HCT116 (cell line): ENCODE measurements around the gene SLC35B2. TPM values are rescaled to one million over a fixed set of nuclear protein-coding genes. Genes with fewer than 3 reads are reported as not detected.

Source experiments
- ATAC-seq: fragments of 200-7000 bp; cut with Tn5 transposase; 2 replicates; pipeline ENCODE4 v1.9.1; 2020; ENCODE audit warnings: mild to moderate bottlenecking, moderate library complexity
- BruUV-seq: library from RNA; stranded (reverse); fragments of 400-500 nt; replicated peaks from 2 replicates; lab custom pipeline; 2021; lab: Mats Ljungman, UMichigan
- CTCF ChIA-PET: fragments of 300-600 bp; sonication (Branson Sonifier 250); formaldehyde crosslinking; loops from one replicate; lab custom pipeline; 2021; ENCODE audit warnings: antibody characterized with exemption; lab: Charles Lee
- POLR2A ChIA-PET: fragments of 300-600, 350-600 bp; sonication (Branson Sonifier 250); formaldehyde crosslinking; loops from one replicate; lab custom pipeline; 2021; ENCODE audit warnings: antibody characterized with exemption; lab: Charles Lee
- RAD21 ChIA-PET, 2 experiments: fragments of 300-600 bp; sonication (Branson Sonifier 250); formaldehyde crosslinking; loops; one replicate each; lab custom pipeline; 2023; ENCODE audit warnings: low total read pairs in 2 of 2; ENCODE audit not compliant: uncharacterized antibody in 2 of 2, unreplicated experiment in 2 of 2, low non-redundant PET in 1 of 2; lab: Charles Lee
- DNase-seq: peaks from one replicate; pipeline ENCODE4 v3.0.0-alpha.2; 2010; ENCODE audit warnings: low read depth, low spot score
- H2AFZ ChIP-seq: fragments of 200-600 bp; shearing (Covaris generic), sonication (generic); 2 replicates; pipeline ENCODE4 v1.6.1; 2017; ENCODE audit warnings: low read depth, mixed run types, mixed read lengths, antibody characterized with exemption, low read length; ENCODE audit not compliant: poor library complexity, severe bottlenecking
- H3K27ac ChIP-seq: 2 replicates; pipeline ENCODE4 v1.5.1; 2012; ENCODE audit warnings: low read depth, low read length
- H3K27me3 ChIP-seq: fragments of 200-600 bp; sonication (generic); 2 replicates; pipeline ENCODE4 v1.6.1; 2016; ENCODE audit warnings: mixed run types, low read length, mixed read lengths; ENCODE audit not compliant: insufficient read depth
- H3K36me3 ChIP-seq, 2 experiments: fragments of 200-500 bp in 1 of 2; fragments of 200-600 bp in 1 of 2; sonication (Bioruptor generic) in 1 of 2; sonication (generic) in 1 of 2; 2 replicates each; pipeline versions ENCODE4 v1.5.1 to v1.6.1; 2014 to 2016; ENCODE audit warnings: low read length in 2 of 2, inconsistent platforms in 1 of 2, mixed read lengths in 1 of 2, mixed run types in 1 of 2; ENCODE audit not compliant: insufficient read depth in 2 of 2, control insufficient read depth in 1 of 2
- H3K4me1 ChIP-seq, 2 experiments: fragments of 200-600 bp in 1 of 2; sonication (generic) in 1 of 2; 2 replicates each; pipeline versions ENCODE4 v1.5.1 to v1.6.1; 2012 to 2017; ENCODE audit warnings: low read length in 2 of 2, inconsistent platforms in 1 of 2, mild to moderate bottlenecking in 1 of 2, mixed read lengths in 1 of 2, mixed run types in 1 of 2, moderate library complexity in 1 of 2; ENCODE audit not compliant: insufficient read depth in 2 of 2, control insufficient read depth in 1 of 2
- H3K4me2 ChIP-seq: fragments of 200-600 bp; sonication (generic); 2 replicates; pipeline ENCODE4 v1.6.1; 2017; ENCODE audit warnings: mixed run types, low read length, mixed read lengths
- H3K4me3 ChIP-seq, 2 experiments: fragments of 200-600 bp in 1 of 2; sonication (generic) in 1 of 2; replicated peaks in 1 of 2; 2 replicates each; pipeline ENCODE4 v1.5.1; 2011 to 2016; ENCODE audit warnings: low read length in 2 of 2, control low read depth in 1 of 2, low read depth in 1 of 2, mild to moderate bottlenecking in 1 of 2, mixed read lengths in 1 of 2, mixed run types in 1 of 2
- H3K79me2 ChIP-seq: fragments of 200-600 bp; sonication (generic); 2 replicates; pipeline ENCODE4 v1.6.1; 2017; ENCODE audit warnings: mild to moderate bottlenecking, mixed run types, low read length, moderate library complexity, mixed read lengths; ENCODE audit not compliant: insufficient read depth
- H3K9ac ChIP-seq: fragments of 200-600 bp; sonication (generic); 2 replicates; pipeline ENCODE4 v1.6.1; 2016; ENCODE audit warnings: low read length, mixed read lengths
- H3K9me2 ChIP-seq: fragments of 200-600 bp; sonication (generic), shearing (Covaris generic); 2 replicates; pipeline ENCODE4 v1.6.1; 2017; ENCODE audit warnings: mixed run types, mild to moderate bottlenecking, moderate library complexity; ENCODE audit not compliant: insufficient read depth
- H3K9me3 ChIP-seq, 2 experiments: fragments of 200-500 bp in 1 of 2; fragments of 200-600 bp in 1 of 2; sonication (Bioruptor generic) in 1 of 2; sonication (generic) in 1 of 2; 2 replicates each; pipeline ENCODE4 v1.6.1; 2014 to 2017; ENCODE audit warnings: low read length in 2 of 2, mixed read lengths in 2 of 2, inconsistent platforms in 1 of 2, low read depth in 1 of 2, mild to moderate bottlenecking in 1 of 2, mixed run types in 1 of 2, moderate library complexity in 1 of 2; ENCODE audit not compliant: control insufficient read depth in 1 of 2, insufficient read depth in 1 of 2
- H4K20me1 ChIP-seq: fragments of 200-600 bp; sonication (generic), shearing (Covaris generic); 2 replicates; pipeline ENCODE4 v1.6.1; 2017; ENCODE audit warnings: mixed run types, mild to moderate bottlenecking, moderate library complexity; ENCODE audit not compliant: insufficient read depth
- ATF3 ChIP-seq: IDR thresholded peaks from 2 replicates; pipeline ENCODE4 v1.6.1; 2012
- EZH2 ChIP-seq: fragments of 200-600 bp; sonication (generic); IDR thresholded peaks from 2 replicates; pipeline ENCODE4 v1.6.1; 2017; ENCODE audit warnings: antibody characterized with exemption, mixed run types
- EZH2phosphoT487 ChIP-seq: fragments of 200-600 bp; IDR thresholded peaks from 2 replicates; pipeline ENCODE4 v1.6.1; 2018; ENCODE audit warnings: antibody characterized with exemption, borderline replicate concordance
- JUND ChIP-seq: IDR thresholded peaks from 2 replicates; pipeline ENCODE4 v1.6.1; 2012
- POLR2A ChIP-seq: IDR thresholded peaks from 2 replicates; pipeline ENCODE4 v1.7.0; 2011; ENCODE audit warnings: borderline replicate concordance; ENCODE audit not compliant: insufficient read depth, insufficient read length; ENCODE audit errors: extremely low read depth
- RAD21 ChIP-seq: IDR thresholded peaks from 2 replicates; pipeline ENCODE4 v1.6.1; 2012; ENCODE audit warnings: low read depth, mild to moderate bottlenecking
- REST ChIP-seq: IDR thresholded peaks from 2 replicates; pipeline ENCODE4 v1.6.1; 2012; ENCODE audit warnings: low read depth
- SP1 ChIP-seq: IDR thresholded peaks from 2 replicates; pipeline ENCODE4 v1.6.1; 2012; ENCODE audit warnings: low read depth
- ZBTB33 ChIP-seq: IDR thresholded peaks from 2 replicates; pipeline ENCODE4 v1.6.1; 2011; ENCODE audit warnings: mild to moderate bottlenecking, low read length, moderate library complexity; ENCODE audit not compliant: insufficient replicate concordance; ENCODE audit errors: extremely low read depth
- intact Hi-C: fragments of 100-400 bp; cut with micrococcal nuclease; formaldehyde crosslinking; loops from 2 replicates; pipeline ENCODE4 v1.10.0; 2022
- total RNA-seq: library from RNA; stranded (reverse); gene quantifications from one replicate; pipeline ENCODE4 v1.2.1, GENCODE V29; 2021; ENCODE audit not compliant: unreplicated experiment

SLC35B2 gene
- total RNA-seq, 1 experiment from 2014 or later, result 50.5 TPM

GRCh38 chr6:44211284-44211683 is 46.0 kb downstream of the SLC35B2 start:
- ATAC-seq, result no peak
- H4K20me1 ChIP-seq, result no peaks in the 10 kb centered on the region
- BruUV-seq, result no TSS peak
- no peaks in the 10 kb centered on the region for H3K9me2 ChIP-seq
- H3K4me3 ChIP-seq, result no peak overlapping the region
- no peaks in the 10 kb centered on the region for H3K27me3 ChIP-seq
- CTCF ChIA-PET, result no interaction called here
- RAD21 ChIA-PET, result no interaction called here
- no peaks in the 10 kb centered on the region for H3K36me3 ChIP-seq
- no peak overlapping the region for H3K4me2 ChIP-seq
- H3K79me2 ChIP-seq, result no peaks in the 10 kb centered on the region
- H3K4me1 ChIP-seq, result no peaks in the 10 kb centered on the region
- TF ChIP-seq JUND, result no peak
- TF ChIP-seq REST, result no peak
- TF ChIP-seq SP1, result no peak
- POLR2A ChIA-PET, result interaction anchor here (1.4 kb wide), 1 partner anchor 34 kb away, joined by 4 read pairs; no protein-coding TSS in a partner anchor
- no peak overlapping the region for H2AFZ ChIP-seq
- H3K9ac ChIP-seq, result no peak overlapping the region
- intact Hi-C loops, result no loop called here
- DNase-seq, result no peak
- H3K27ac ChIP-seq, result no peak overlapping the region
- H3K9me3 ChIP-seq, result no peaks in the 10 kb centered on the region

GRCh38 chr6:44207966-44208365 is 49.4 kb downstream of the SLC35B2 start:
- Histone ChIP-seq H2AFZ (no peak overlapping the region), H3K27me3 (no peaks in the 10 kb centered on the region), H3K79me2 (no peaks in the 10 kb centered on the region), H3K9me2 (no peaks in the 10 kb centered on the region), H3K9ac (no peak overlapping the region), H3K4me2 (no peak overlapping the region), H3K4me3 (no peak overlapping the region), H3K4me1 (peaks cover 0 to 6% of the 10 kb centered on the region in 2 experiments; a peak in 2 of 4 replicates), H3K9me3 (no peaks in the 10 kb centered on the region), H4K20me1 (no peaks in the 10 kb centered on the region), H3K36me3 (no peaks in the 10 kb centered on the region), H3K27ac (no peak overlapping the region)
- CTCF ChIA-PET, result no interaction called here
- RAD21 ChIA-PET, result no interaction called here
- POLR2A ChIA-PET, result no interaction called here
- DNase-seq (no peak), ATAC-seq (no peak)
- intact Hi-C loops, result no loop called here
- BruUV-seq, result no TSS peak
- TF ChIP-seq JUND (no peak), POLR2A (no peak), EZH2 (no peak), ATF3 (no peak), RAD21 (no peak), SP1 (no peak), EZH2phosphoT487 (no peak), ZBTB33 (no peak), REST (no peak)
